Measurements from ENCODE around the gene COG1.

Gene COG1

GRCh38 chr17:73240561-73240960 is 47.7 kb downstream of the COG1 start:
- Mint-ChIP-seq H3K9me3 (no peaks in the 10 kb centered on the region), H3K4me1 (peaks cover 33% of the 10 kb centered on the region), H3K36me3 (peaks cover 49% of the 10 kb centered on the region), H3K4me3 (no peak overlapping the region), H3K27ac (no peak overlapping the region), H3K27me3 (no peaks in the 10 kb centered on the region)
- DNase-seq, result no peak
- CTCF ChIA-PET, result no interaction called here

DNA sequence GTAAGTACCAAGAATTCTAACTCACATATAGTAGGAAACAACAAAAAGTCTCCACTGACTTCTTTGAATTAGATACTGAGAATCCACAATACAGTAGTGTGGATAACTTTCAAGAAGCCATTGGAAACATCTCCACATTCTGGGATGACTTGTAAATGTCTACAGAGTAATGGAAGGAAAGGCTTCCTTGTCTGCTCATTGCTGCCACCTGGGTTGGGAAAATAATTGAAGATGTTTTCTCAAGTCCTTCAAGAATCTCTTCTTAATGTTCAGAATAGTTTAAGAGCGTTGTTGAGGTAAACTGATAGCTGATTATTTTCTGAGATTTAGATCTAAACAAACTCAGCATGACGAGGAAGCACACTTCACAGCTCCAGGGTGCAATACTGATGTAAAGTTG is 54.9 kb downstream of the COG1 start:
- H3K27me3 Mint-ChIP-seq, result no peaks in the 10 kb centered on the region
- H3K9me3 Mint-ChIP-seq, result no peaks in the 10 kb centered on the region
- CTCF ChIA-PET, result interaction anchor here (0.6 to 3.0 kb wide), 4 partner anchors 8 to 640 kb away, joined by 3 to 16 read pairs (median 12); no protein-coding TSS in a partner anchor
- no peak for DNase-seq
- H3K27ac Mint-ChIP-seq, result no peak overlapping the region
- H3K36me3 Mint-ChIP-seq, result peaks cover 12% of the 10 kb centered on the region
- no peaks in the 10 kb centered on the region for H3K4me1 Mint-ChIP-seq
- no peak overlapping the region for H3K4me3 Mint-ChIP-seq

GRCh38 chr17:73248532-73248931 is 55.7 kb downstream of the COG1 start:
- Mint-ChIP-seq H3K9me3 (no peaks in the 10 kb centered on the region), H3K27me3 (no peaks in the 10 kb centered on the region), H3K4me3 (no peak overlapping the region), H3K27ac (no peak overlapping the region), H3K36me3 (peaks cover 12% of the 10 kb centered on the region), H3K4me1 (no peaks in the 10 kb centered on the region)
- CTCF ChIA-PET, result interaction anchor here (2.0 to 2.7 kb wide), 3 partner anchors 121 to 692 kb away, joined by 8 to 12 read pairs (median 8); no protein-coding TSS in a partner anchor
- DNase-seq, result no peak

GRCh38 chr17:73249700-73250099 is 56.8 kb downstream of the COG1 start:
- CTCF ChIA-PET, result interaction anchor here (0.9 to 2.6 kb wide), 7 partner anchors 7 to 693 kb away, joined by 3 to 8 read pairs (median 4); no protein-coding TSS in a partner anchor
- H3K27ac Mint-ChIP-seq, result no peak overlapping the region
- no peaks in the 10 kb centered on the region for H3K27me3 Mint-ChIP-seq
- no peak overlapping the region for H3K4me3 Mint-ChIP-seq
- no peak for DNase-seq
- no peaks in the 10 kb centered on the region for H3K4me1 Mint-ChIP-seq
- H3K9me3 Mint-ChIP-seq, result no peaks in the 10 kb centered on the region
- H3K36me3 Mint-ChIP-seq, result peaks cover 9% of the 10 kb centered on the region

- Mint-ChIP-seq H3K36me3 (peaks cover 2% of the 10 kb centered on the region), H3K27ac (no peak overlapping the region), H3K27me3 (no peaks in the 10 kb centered on the region), H3K4me1 (no peaks in the 10 kb centered on the region), H3K9me3 (no peaks in the 10 kb centered on the region), H3K4me3 (no peak overlapping the region)
- CTCF ChIA-PET, result interaction anchor here (0.9 to 2.6 kb wide), 7 partner anchors 9 to 692 kb away, joined by 3 to 8 read pairs (median 4); no protein-coding TSS in a partner anchor
- DNase-seq, result no peak
These were observed 58.2 kb downstream of the COG1 start for GRCh38 chr17:73250851-73251640.

GRCh38 chr17:73251871-73252270 is 59.0 kb downstream of the COG1 start:
- Mint-ChIP-seq H3K4me3 (no peak overlapping the region), H3K36me3 (no peaks in the 10 kb centered on the region)
- CTCF ChIA-PET, result interaction anchor here (1.2 to 1.6 kb wide), 2 partner anchors 526 to 692 kb away, joined by 3 to 4 read pairs; no protein-coding TSS in a partner anchor

GRCh38 chr17:73255671-73256181 is 62.9 kb downstream of the COG1 start:
- Mint-ChIP-seq H3K36me3 (no peaks in the 10 kb centered on the region), H3K4me1 (no peaks in the 10 kb centered on the region), H3K27ac (no peak overlapping the region), H3K4me3 (no peak overlapping the region), H3K27me3 (no peaks in the 10 kb centered on the region), H3K9me3 (no peaks in the 10 kb centered on the region)
- CTCF ChIA-PET, result interaction anchor here (0.7 to 7.4 kb wide), 21 partner anchors 9 to 699 kb away, joined by 3 to 130 read pairs (median 4); a partner anchor contains a TSS
- peak; percentile 68 for DNase-seq

More at GRCh38 chr17:73251871-73252270, 59.0 kb downstream of the COG1 start:
- Mint-ChIP-seq H3K27me3 (no peaks in the 10 kb centered on the region), H3K4me1 (no peaks in the 10 kb centered on the region), H3K27ac (no peak overlapping the region), H3K9me3 (no peaks in the 10 kb centered on the region)
- no peak for DNase-seq

DNA sequence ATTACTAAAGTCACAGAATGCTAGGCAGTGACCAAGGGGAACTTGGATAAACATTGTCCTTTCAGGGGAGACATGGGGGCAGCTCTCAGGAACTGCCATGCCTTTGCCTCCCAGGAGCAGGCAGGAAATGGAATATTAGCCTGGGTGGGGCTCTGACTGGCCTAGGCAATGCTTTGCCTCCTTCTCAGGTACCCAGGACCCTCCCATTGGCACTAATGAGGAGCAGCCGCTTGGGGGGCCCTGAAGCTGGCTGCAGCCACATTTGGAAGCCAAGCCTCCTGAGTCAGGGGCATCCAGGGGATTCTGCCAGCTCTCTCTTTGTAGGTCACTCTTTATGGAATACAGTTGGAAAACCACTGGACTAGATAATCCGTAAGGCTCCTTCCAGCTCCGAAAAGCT is 63.4 kb downstream of the COG1 start:
- H3K4me3 Mint-ChIP-seq, result no peak overlapping the region
- CTCF ChIA-PET, result interaction anchor here (0.6 to 7.4 kb wide), 11 partner anchors 10 to 699 kb away, joined by 3 to 130 read pairs (median 4); a partner anchor contains a TSS
- H3K27me3 Mint-ChIP-seq, result no peaks in the 10 kb centered on the region
- H3K36me3 Mint-ChIP-seq, result no peaks in the 10 kb centered on the region
- no peaks in the 10 kb centered on the region for H3K9me3 Mint-ChIP-seq
- H3K4me1 Mint-ChIP-seq, result no peaks in the 10 kb centered on the region
- no peak overlapping the region for H3K27ac Mint-ChIP-seq
- DNase-seq, result no peak

DNA sequence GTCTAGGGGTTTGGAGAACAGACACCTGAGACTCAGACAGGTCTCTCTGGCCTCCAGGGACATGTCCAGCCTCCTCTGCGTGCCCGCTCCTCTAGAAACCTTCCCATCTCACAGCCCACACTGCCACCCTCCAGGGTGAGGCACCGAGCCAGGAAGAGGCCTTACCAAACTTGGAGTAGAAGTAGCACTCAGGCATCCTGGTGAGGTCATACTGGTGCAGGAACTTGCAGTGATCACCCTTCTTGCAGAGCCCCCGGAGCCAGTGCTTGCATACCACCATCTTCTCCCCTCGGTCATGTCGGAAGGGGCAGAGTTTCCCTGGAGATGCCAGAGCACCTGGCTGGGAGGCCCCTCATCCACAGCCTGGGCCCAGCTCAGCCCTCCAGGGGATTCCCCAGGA is 64.7 kb downstream of the COG1 start:
- H3K9me3 Mint-ChIP-seq, result no peaks in the 10 kb centered on the region
- H3K27ac Mint-ChIP-seq, result no peak overlapping the region
- CTCF ChIA-PET, result interaction anchor here (7.4 kb wide), 1 partner anchor 111 kb away, joined by 130 read pairs; no protein-coding TSS in a partner anchor
- no peak for DNase-seq
- no peaks in the 10 kb centered on the region for H3K4me1 Mint-ChIP-seq
- H3K27me3 Mint-ChIP-seq, result no peaks in the 10 kb centered on the region
- H3K4me3 Mint-ChIP-seq, result no peak overlapping the region
- no peaks in the 10 kb centered on the region for H3K36me3 Mint-ChIP-seq

Data from activated naive CD4-positive, alpha-beta T cell treated with anti-CD3 and anti-CD28 coated beads, Interleukin-2, amount 10 ng/mL, durations not matched to agents 7 days and 5 days (primary cell).